NCI-H748 treated with DMSO at 0.1 percent for 48 hours (cell line): Measurements from ENCODE around the gene CLDND2.
A peak's percentile ranks its signal among the peaks of the same experiment; 100 is the strongest.
"Not testable (repeated sequence)": the region's sequence is repeated elsewhere in the genome, so short reads cannot be mapped to it uniquely, and the experiment has no call there.

ENCODE experiments used
- DNase-seq: peaks from one replicate; lab custom pipeline; 2025; lab: John Stamatoyannopoulos, UW

The CLDND2 gene

GRCh38 chr19:51368366-51369282 lies at the start of gene CLDND2:
Gene CLDND2, minus strand, starts transcription at chr19:51369003. Its CDS starts 426 bp downstream, at chr19:51368577.
- DNase-seq: no peak

- DNase-seq: no peak
Observed at GRCh38 chr19:51417810-51418157, 49.0 kb upstream of the CLDND2 start.

- DNase-seq: no peak
Observed at GRCh38 chr19:51417107-51417809, 48.5 kb upstream of the CLDND2 start, which contains the start of gene SIGLEC10. Gene SIGLEC10, minus strand, starts transcription at chr19:51417642. Its CDS starts 61 bp downstream, at chr19:51417581.

GRCh38 chr19:51416422-51416821 lies 47.6 kb upstream of the CLDND2 start:
- DNase-seq: not testable (repeated sequence)

- no peak for DNase-seq
Observed at GRCh38 chr19:51415187-51415586, 46.4 kb upstream of the CLDND2 start.

- no peak for DNase-seq
Observed at GRCh38 chr19:51410950-51411748, 42.3 kb upstream of the CLDND2 start.

- no peak for DNase-seq
Observed at GRCh38 chr19:51407511-51408131, 38.8 kb upstream of the CLDND2 start.

- no peak for DNase-seq
Observed at GRCh38 chr19:51402117-51402516, 33.3 kb upstream of the CLDND2 start.

GRCh38 chr19:51399936-51400335 lies 31.1 kb upstream of the CLDND2 start:
- not testable (repeated sequence) for DNase-seq

- DNase-seq: no peak
Observed at GRCh38 chr19:51399231-51399630, 30.4 kb upstream of the CLDND2 start.

- no peak for DNase-seq
Observed at GRCh38 chr19:51398096-51398704, 29.4 kb upstream of the CLDND2 start.

- not testable (repeated sequence) for DNase-seq
Observed at GRCh38 chr19:51397453-51397852, 28.6 kb upstream of the CLDND2 start.

- DNase-seq: no peak
Observed at GRCh38 chr19:51396175-51396574, 27.4 kb upstream of the CLDND2 start.

- DNase-seq: peak; percentile 83
Observed at GRCh38 chr19:51394050-51394836, 25.4 kb upstream of the CLDND2 start.

- DNase-seq: no peak
Observed at GRCh38 chr19:51392701-51393100, 23.9 kb upstream of the CLDND2 start.

- no peak for DNase-seq
Observed at GRCh38 chr19:51391073-51391611, 22.3 kb upstream of the CLDND2 start.

- no peak for DNase-seq
Observed at GRCh38 chr19:51389143-51389542, 20.3 kb upstream of the CLDND2 start.

GRCh38 chr19:51387924-51388389 lies 19.2 kb upstream of the CLDND2 start, which contains the start of gene LIM2:
Gene LIM2, minus strand, starts transcription at chr19:51387974. Its CDS starts 531 bp downstream, at chr19:51387443.
- DNase-seq: no peak

GRCh38 chr19:51386882-51387520 lies 18.2 kb upstream of the CLDND2 start:
- no peak for DNase-seq
